OCI-LY1 (cell line): Measurements from ENCODE around the gene COL23A1.

Source experiments
- CTCF ChIP-seq: fragments of 200-600 bp; sonication (generic), shearing (Covaris generic); IDR thresholded peaks from 2 replicates; pipeline ENCODE4 v1.5.1; 2017; ENCODE audit warnings: mild to moderate bottlenecking, antibody characterized with exemption, low read length, moderate library complexity, mixed read lengths
- EZH2 ChIP-seq: fragments of 200-600 bp; sonication (generic), shearing (Covaris generic); IDR thresholded peaks from 2 replicates; pipeline ENCODE4 v1.8.0; 2017; ENCODE audit warnings: borderline replicate concordance, mixed run types, mild to moderate bottlenecking, antibody characterized with exemption, low read length, moderate library complexity, mixed read lengths

DNA sequence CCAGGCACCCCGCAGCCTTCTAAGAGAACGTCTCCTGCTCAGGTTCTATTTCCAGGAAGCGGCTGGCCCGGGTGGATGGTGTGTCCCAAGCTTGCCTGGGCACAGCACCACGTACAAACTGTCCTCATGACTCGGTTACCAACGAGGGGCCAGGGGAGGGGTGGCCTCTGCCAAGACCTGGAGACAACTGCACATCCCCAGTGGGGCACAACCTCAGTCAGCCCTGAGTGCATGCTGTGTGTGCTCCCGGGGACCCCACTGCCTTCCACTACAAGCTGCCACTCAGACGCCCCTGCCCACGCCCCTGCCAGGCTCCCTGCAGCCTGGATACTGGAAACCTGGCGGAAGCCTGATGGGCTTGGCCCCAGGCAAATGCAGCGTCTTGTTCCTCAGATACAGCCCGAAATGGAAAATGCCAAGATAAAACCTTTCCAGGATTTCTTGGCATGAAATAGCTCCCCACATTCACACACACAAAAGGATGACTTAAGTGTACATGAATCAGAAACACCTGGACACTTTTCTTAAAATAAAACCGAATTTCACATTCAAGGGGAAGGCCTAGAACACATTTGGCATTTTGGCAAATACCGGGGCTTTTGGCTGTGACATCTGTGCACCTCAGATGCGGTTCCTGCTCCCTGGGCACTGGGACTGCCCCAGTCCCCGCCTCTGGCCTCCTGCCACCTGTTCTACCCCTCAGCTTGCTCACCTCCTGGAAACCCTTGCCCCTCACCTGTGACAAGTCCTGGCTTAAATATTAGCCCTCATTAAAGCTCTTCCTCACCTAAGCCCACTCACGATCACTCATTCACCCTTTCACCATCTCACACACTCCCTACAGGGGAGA is 62.5 kb downstream of the COL23A1 start:
- TF ChIP-seq CTCF (no peak), EZH2 (no peak)
